NCI-H69 (cell line): ENCODE data around the gene CCBE1.

Experiments
- DNase-seq: peaks from one replicate; lab custom pipeline; 2025; lab: John Stamatoyannopoulos, UW

The CCBE1 gene

GRCh38 chr18:59570796-59571195 is 126.4 kb downstream of the CCBE1 start:
- no peak for DNase-seq

GRCh38 chr18:59570101-59570775 is 127.0 kb downstream of the CCBE1 start:
- DNase-seq, result peak; percentile 99

- DNase-seq, result no peak
Measured at GRCh38 chr18:59569390-59569791, 127.8 kb downstream of the CCBE1 start.

- DNase-seq, result no peak
Measured at GRCh38 chr18:59567431-59567830, 129.8 kb downstream of the CCBE1 start.

GRCh38 chr18:59566533-59566971 is 130.7 kb downstream of the CCBE1 start:
- no peak for DNase-seq

- DNase-seq, result no peak
Measured at GRCh38 chr18:59565957-59566356, 131.3 kb downstream of the CCBE1 start.

- DNase-seq, result no peak
Measured at GRCh38 chr18:59564561-59564960, 132.7 kb downstream of the CCBE1 start.

GRCh38 chr18:59563176-59563785 is 133.9 kb downstream of the CCBE1 start:
- no peak for DNase-seq

GRCh38 chr18:59562751-59563150 is 134.5 kb downstream of the CCBE1 start:
- no peak for DNase-seq

GRCh38 chr18:59561612-59562011 is 135.6 kb downstream of the CCBE1 start:
- peak; percentile 84 for DNase-seq

GRCh38 chr18:59560556-59560955 is 136.7 kb downstream of the CCBE1 start:
- no peak for DNase-seq

- DNase-seq, result no peak
Measured at GRCh38 chr18:59559528-59559927, 137.7 kb downstream of the CCBE1 start.

- DNase-seq, result peak; percentile 99
Measured at GRCh38 chr18:59555995-59556659, 141.1 kb downstream of the CCBE1 start.

- DNase-seq, result no peak
Measured at GRCh38 chr18:59554796-59555335, 142.4 kb downstream of the CCBE1 start.

GRCh38 chr18:59553273-59553870 is 143.9 kb downstream of the CCBE1 start:
- DNase-seq, result peak; percentile 86

- no peak for DNase-seq
Measured at GRCh38 chr18:59551902-59552635, 145.2 kb downstream of the CCBE1 start.

GRCh38 chr18:59550174-59550516 is 147.1 kb downstream of the CCBE1 start:
- no peak for DNase-seq

- DNase-seq, result peak; percentile 91
Measured at GRCh38 chr18:59549503-59550173, 147.6 kb downstream of the CCBE1 start.

GRCh38 chr18:59547581-59548182 is 149.5 kb downstream of the CCBE1 start:
- peak; percentile 99 for DNase-seq

- DNase-seq, result no peak
Measured at GRCh38 chr18:59546188-59546587, 151.0 kb downstream of the CCBE1 start.

GRCh38 chr18:59540780-59541179 is 156.4 kb downstream of the CCBE1 start:
- DNase-seq, result peak; percentile 38
